Effector memory CD4-positive, alpha-beta T cell (primary cell): ENCODE measurements around the gene AQP2.

Source experiments
- DNase-seq, 3 donors: peaks; one replicate each; pipeline ENCODE4 v3.0.0-alpha.2; 2020
- H3K27ac ChIP-seq: 2 replicates; pipeline ENCODE4 v1.7.0; 2013; ENCODE audit warnings: mild to moderate bottlenecking, low read length, moderate library complexity; ENCODE audit not compliant: insufficient read depth, poor library complexity, severe bottlenecking
- H3K27me3 ChIP-seq: replicated peaks from 2 replicates; pipeline ENCODE4 v1.7.0; 2013; ENCODE audit warnings: mild to moderate bottlenecking, low read length; ENCODE audit not compliant: insufficient read depth, control insufficient read depth, poor library complexity, severe bottlenecking
- H3K36me3 ChIP-seq: 2 replicates; pipeline ENCODE4 v1.7.0; 2013; ENCODE audit warnings: mild to moderate bottlenecking, low read length, moderate library complexity; ENCODE audit not compliant: control insufficient read depth, insufficient read depth
- H3K4me1 ChIP-seq: 2 replicates; pipeline ENCODE4 v1.7.0; 2013; ENCODE audit warnings: low read length, mild to moderate bottlenecking; ENCODE audit not compliant: control insufficient read depth, insufficient read depth, poor library complexity, severe bottlenecking
- H3K4me3 ChIP-seq: 2 replicates; pipeline ENCODE4 v1.7.0; 2013; ENCODE audit warnings: low read length, low read depth, mild to moderate bottlenecking; ENCODE audit not compliant: insufficient read depth, poor library complexity, severe bottlenecking
- H3K9me3 ChIP-seq: 2 replicates; pipeline ENCODE4 v1.7.0; 2013; ENCODE audit warnings: mild to moderate bottlenecking, low read length, moderate library complexity; ENCODE audit not compliant: control insufficient read depth

AQP2 gene

DNA sequence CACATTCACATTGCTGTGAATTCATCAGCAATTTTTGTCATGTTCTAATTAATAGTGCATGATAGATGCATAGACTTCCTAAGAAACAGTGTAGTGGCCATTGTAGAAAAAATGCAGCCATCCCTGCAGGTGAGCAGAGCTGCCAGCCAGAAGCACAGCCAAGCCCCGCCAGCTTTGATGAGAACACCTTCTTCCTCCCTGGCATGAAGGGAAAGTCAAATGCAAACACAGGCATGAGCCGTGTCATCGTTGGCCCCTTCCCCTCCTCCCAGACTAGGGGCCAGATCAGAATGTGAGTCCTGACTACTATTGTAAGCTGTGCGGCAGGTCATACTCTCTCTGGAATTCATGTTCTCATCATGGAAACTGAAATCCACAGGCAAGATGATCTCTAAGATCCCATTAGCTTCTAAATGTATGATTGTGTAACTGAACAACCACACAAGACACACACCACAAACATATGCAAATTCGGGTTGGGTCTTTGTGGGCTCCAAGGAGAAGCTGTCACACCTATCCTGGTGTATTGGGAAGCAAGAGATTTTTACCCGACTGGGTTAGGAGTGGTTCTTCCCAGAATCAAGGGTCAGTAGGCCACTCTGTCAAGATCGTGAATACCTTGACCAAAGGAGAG, 2.8 kb upstream of the AQP2 start:
- no peak overlapping the region for H3K4me3 ChIP-seq
- H3K4me1 ChIP-seq, result peaks cover 20% of the 10 kb centered on the region
- H3K27ac ChIP-seq, result no peak overlapping the region
- H3K36me3 ChIP-seq, result no peaks in the 10 kb centered on the region
- H3K27me3 ChIP-seq, result no peaks in the 10 kb centered on the region
- no peaks in the 10 kb centered on the region for H3K9me3 ChIP-seq
- no peak for DNase-seq

GRCh38 chr12:49948866-49949845, 1.4 kb upstream of the AQP2 start:
- Histone ChIP-seq H3K27ac (no peak overlapping the region), H3K36me3 (no peaks in the 10 kb centered on the region), H3K4me1 (peaks cover 10% of the 10 kb centered on the region), H3K27me3 (peaks cover 12% of the 10 kb centered on the region), H3K9me3 (no peaks in the 10 kb centered on the region), H3K4me3 (no peak overlapping the region)
- no peak for DNase-seq

DNA sequence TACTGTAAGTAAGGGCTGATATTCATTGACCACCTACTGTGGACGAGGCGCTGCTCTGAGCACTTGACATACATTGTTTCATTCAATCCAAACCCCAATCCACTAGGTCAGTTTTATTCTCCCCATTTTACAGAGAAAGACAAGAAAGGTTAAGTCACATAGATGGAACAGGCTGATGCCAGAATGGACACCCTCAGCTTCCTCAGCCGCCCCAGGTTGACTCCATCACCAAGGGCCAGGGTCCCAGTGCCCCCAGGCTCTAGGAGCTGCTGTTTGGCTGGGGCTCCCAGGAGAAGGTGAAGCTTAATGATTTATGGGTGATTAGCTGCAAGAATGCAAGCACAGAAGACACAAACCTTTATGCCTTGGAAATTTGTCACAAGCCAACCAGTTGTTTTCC, 671 bp upstream of the AQP2 start:
- no peaks in the 10 kb centered on the region for H3K36me3 ChIP-seq
- DNase-seq, result no peak
- H3K9me3 ChIP-seq, result no peaks in the 10 kb centered on the region
- H3K27ac ChIP-seq, result no peak overlapping the region
- peaks cover 12% of the 10 kb centered on the region for H3K27me3 ChIP-seq
- H3K4me3 ChIP-seq, result no peak overlapping the region
- peaks cover 6% of the 10 kb centered on the region for H3K4me1 ChIP-seq

- Histone ChIP-seq H3K4me1 (no peaks in the 10 kb centered on the region), H3K4me3 (no peak overlapping the region), H3K27me3 (peaks cover 17% of the 10 kb centered on the region), H3K27ac (no peak overlapping the region), H3K36me3 (no peaks in the 10 kb centered on the region), H3K9me3 (no peaks in the 10 kb centered on the region)
- DNase-seq, result no peak
These were observed 1.1 kb downstream of the AQP2 start for GRCh38 chr12:49951411-49952240.

DNA sequence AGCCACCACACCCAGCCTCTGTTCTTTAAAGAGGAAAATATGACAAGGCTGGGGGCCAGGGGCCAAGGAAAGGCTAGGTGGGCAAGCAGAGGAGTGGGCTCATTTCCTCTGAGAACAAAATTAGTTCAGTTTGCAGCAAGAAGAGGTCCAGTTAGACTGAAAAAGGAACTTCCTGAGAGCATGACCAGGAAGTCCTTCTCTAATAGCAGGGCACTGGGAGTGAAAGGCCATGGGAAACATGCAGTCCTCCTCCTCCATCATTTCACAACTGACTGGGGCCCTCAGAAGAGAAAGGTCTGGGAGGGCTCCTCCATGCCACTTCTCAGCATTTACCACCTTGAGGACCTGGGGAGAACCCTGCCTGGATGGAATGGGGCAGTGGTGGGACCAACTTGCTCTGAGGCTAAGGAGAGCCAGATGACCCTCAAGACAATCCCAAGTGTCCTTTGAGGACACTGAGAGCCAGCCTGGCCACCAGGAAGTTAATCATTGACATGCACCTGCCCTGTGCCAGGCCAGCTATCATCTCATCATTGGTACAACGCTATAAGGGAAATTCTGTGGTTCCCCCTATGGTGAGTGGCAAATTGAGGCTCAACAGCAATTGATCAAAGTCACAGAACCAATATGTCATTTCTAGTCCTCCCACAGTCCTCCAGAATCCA, 2.0 kb downstream of the AQP2 start:
- Histone ChIP-seq H3K27me3 (peaks cover 17% of the 10 kb centered on the region), H3K4me1 (no peaks in the 10 kb centered on the region), H3K36me3 (no peaks in the 10 kb centered on the region), H3K4me3 (no peak overlapping the region), H3K9me3 (no peaks in the 10 kb centered on the region), H3K27ac (no peak overlapping the region)
- no peak for DNase-seq

DNA sequence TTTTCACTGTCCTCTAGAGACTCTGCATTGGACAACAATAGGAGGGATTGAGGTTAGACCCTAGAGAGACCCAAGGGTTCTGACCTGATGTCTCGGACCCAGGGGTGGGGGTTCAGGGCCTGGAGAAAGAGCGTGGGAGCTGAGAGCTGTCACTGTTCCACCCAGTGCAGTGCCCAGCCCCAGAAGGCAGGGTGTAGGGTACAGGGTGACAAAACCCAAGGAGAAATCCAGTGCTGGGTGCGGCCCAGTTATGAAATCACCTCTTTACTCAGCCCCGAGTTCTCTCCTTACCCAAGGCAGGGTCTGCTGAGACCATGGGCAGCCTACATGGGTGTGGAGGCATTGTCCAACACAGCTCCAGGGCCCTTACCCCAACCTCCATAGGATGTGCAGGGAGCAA, 2.6 kb downstream of the AQP2 start:
- Histone ChIP-seq H3K36me3 (no peaks in the 10 kb centered on the region), H3K9me3 (no peaks in the 10 kb centered on the region), H3K4me3 (no peak overlapping the region), H3K4me1 (no peaks in the 10 kb centered on the region), H3K27me3 (peaks cover 20% of the 10 kb centered on the region), H3K27ac (no peak overlapping the region)
- no peak for DNase-seq

DNA sequence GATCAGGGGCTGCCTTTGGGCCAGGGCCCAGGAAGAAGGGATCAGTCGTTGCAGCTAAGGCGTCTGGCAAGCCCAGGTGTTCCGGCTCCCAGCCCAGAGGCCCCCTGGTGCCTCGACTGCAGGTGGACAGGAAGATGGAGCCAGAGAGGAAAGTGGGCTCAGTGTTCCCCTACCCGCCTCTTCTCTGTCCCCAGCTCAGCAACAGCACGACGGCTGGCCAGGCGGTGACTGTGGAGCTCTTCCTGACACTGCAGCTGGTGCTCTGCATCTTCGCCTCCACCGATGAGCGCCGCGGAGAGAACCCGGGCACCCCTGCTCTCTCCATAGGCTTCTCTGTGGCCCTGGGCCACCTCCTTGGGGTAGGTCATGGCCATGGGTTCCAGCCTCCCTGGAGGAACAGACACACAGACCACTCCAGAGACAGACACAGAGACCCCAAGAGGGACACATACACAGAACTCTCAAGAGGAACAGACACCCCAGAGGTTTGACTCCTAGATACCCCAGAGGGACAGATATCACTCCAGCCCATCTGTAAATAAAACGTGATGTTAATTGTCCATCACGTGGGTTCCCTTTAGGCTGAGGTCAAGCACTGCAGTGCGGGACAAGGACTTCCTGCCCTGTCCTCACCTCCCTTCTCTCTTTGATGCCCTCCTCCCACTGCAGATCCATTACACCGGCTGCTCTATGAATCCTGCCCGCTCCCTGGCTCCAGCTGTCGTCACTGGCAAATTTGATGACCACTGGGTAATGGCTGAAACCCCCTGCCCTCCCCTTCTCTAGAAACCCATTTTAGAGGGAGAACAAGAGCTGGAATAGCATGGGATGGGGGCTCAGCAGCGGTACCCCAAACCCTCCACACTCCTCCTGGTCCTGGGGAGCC, 3.7 kb downstream of the AQP2 start:
- Histone ChIP-seq H3K4me3 (no peak overlapping the region), H3K27ac (no peak overlapping the region), H3K27me3 (peaks cover 24% of the 10 kb centered on the region), H3K9me3 (no peaks in the 10 kb centered on the region), H3K4me1 (no peaks in the 10 kb centered on the region), H3K36me3 (no peaks in the 10 kb centered on the region)
- no peak for DNase-seq

DNA sequence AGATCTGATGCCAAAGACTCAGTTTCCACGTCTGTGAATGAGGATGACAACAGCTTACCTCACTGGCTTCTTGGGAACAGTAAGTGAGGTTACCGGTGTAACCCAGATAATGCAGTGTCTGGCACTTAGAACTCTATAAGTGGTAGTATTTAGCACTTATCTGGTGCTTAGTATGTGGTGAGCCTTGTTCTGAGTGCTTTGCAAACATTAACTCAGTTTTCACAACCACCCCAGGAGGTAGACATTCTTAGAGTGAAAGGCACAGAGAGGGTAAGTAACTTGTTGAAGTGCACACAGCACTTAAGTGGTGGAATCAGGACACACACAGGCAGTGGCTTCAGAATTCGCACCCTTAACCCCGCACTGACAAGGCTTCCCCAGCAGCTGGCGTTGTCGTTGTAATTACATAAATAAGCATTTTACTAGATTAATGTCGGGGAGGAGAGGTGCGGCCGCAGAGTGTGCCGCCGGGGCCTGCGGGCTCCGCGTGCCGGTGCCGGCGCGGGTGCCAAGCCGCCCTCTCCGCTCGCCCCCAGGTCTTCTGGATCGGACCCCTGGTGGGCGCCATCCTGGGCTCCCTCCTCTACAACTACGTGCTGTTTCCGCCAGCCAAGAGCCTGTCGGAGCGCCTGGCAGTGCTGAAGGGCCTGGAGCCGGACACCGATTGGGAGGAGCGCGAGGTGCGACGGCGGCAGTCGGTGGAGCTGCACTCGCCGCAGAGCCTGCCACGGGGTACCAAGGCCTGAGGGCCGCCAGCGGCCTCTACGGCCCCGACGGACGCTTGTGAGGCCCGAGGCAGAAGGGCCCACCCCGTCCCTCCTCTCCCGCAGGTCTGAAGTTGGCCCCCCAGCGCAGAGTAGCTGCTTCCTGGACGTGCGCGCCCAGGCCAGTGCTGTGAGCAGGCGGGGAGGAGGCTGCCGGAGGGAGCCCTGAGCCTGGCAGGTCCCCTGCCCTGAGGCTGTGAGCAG, 4.6 kb downstream of the AQP2 start:
- H3K27ac ChIP-seq, result no peak overlapping the region
- no peak overlapping the region for H3K4me3 ChIP-seq
- DNase-seq, result no peak
- H3K36me3 ChIP-seq, result no peaks in the 10 kb centered on the region
- H3K9me3 ChIP-seq, result no peaks in the 10 kb centered on the region
- H3K27me3 ChIP-seq, result peaks cover 32% of the 10 kb centered on the region
- H3K4me1 ChIP-seq, result no peaks in the 10 kb centered on the region
